ENCODE measurements around the gene RNF39. TPM values are rescaled to one million over a fixed set of nuclear protein-coding genes. Genes with fewer than 3 reads are reported as not detected.
"Not testable (repeated sequence)": the region's sequence is repeated elsewhere in the genome, so short reads cannot be mapped to it uniquely, and the experiment has no call there.

The RNF39 gene
- total and polyA plus RNA-seq, 4 donors: 1.0 to 2.3 (median 1.3) TPM; not detected in 1

DNA sequence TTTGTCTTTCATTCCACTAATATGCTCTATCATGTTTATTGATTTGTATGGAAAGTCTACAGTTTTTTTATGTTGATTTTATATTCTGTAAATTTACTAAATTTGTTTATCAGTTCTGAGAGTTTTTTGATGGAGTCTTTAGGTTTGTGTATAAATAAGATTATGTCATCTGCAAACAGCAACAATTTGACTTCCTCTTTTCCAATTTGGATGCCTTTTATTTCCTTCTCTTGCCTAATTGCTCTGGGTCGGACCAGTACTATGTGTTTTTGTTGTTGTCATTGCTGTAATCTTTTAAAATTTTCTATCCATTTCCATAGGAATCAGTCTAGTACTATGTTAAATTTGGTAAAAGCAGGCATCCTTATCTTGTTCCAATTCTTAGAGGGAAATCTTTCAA, 46.0 kb downstream of the RNF39 start:
- Histone ChIP-seq H3K9me3 (ENCODE audit: control insufficient read depth in 4 of 4, insufficient read depth in 3 of 4, low read length in 3 of 4) (no peaks in the 10 kb centered on the region), H3K4me3 (no peak overlapping the region), H3K27me3 (ENCODE audit: control insufficient read depth in 3 of 3, insufficient read depth in 3 of 3, low read length in 2 of 3) (no peaks in the 10 kb centered on the region), H3K36me3 (ENCODE audit: control insufficient read depth in 4 of 4, insufficient read depth in 4 of 4, low read length in 4 of 4) (peaks cover 0 to 5% (median under 1%) of the 10 kb centered on the region in 4 donors), H3K27ac (ENCODE audit: low read depth in 1 of 2, low read length in 1 of 2) (no peak overlapping the region), H3K4me1 (ENCODE audit: control insufficient read depth in 5 of 5, insufficient read depth in 5 of 5, low read length in 5 of 5) (no peaks in the 10 kb centered on the region), H3K9ac (ENCODE audit: insufficient read depth in 1 of 2, low read length in 2 of 2) (no peak overlapping the region)
- DNase-seq (no peak), ATAC-seq (ENCODE audit: insufficient read depth, low FRiP score) (no peak)
- TF ChIP-seq CTCF (IDR thresholded peaks at IDR 0.05; ENCODE audit: control extremely low read depth, extremely low read depth): no peak
- 52 to 75% methylated on average over 1 of the region's 1 CpG for WGBS, 2 donors

- H3K36me3 ChIP-seq (ENCODE audit: control insufficient read depth in 4 of 4, insufficient read depth in 4 of 4, low read length in 4 of 4): peaks cover 0 to 3% (median 0%) of the 10 kb centered on the region in 4 donors
- H3K9me3 ChIP-seq (ENCODE audit: control insufficient read depth in 4 of 4, insufficient read depth in 3 of 4, low read length in 3 of 4): peaks cover 0 to 1% (median 0%) of the 10 kb centered on the region in 4 donors
- TF ChIP-seq CTCF (IDR thresholded peaks at IDR 0.05; ENCODE audit: control extremely low read depth, extremely low read depth): no peak
- H3K9ac ChIP-seq (ENCODE audit: insufficient read depth in 1 of 2, low read length in 2 of 2): no peak overlapping the region
- ATAC-seq (ENCODE audit: insufficient read depth, low FRiP score): no peak
- no peak overlapping the region for H3K4me3 ChIP-seq
- H3K27ac ChIP-seq (ENCODE audit: low read depth in 1 of 2, low read length in 1 of 2): no peak overlapping the region
- DNase-seq: no peak
- WGBS, 2 donors: 95 to 100% methylated on average over 1 of the region's 1 CpG
- H3K4me1 ChIP-seq (ENCODE audit: control insufficient read depth in 5 of 5, insufficient read depth in 5 of 5, low read length in 5 of 5): no peaks in the 10 kb centered on the region
- no peaks in the 10 kb centered on the region for H3K27me3 ChIP-seq (ENCODE audit: control insufficient read depth in 3 of 3, insufficient read depth in 3 of 3, low read length in 2 of 3)
Measured at GRCh38 chr6:30025186-30025585, 50.4 kb downstream of the RNF39 start.

GRCh38 chr6:30022712-30023111, 52.9 kb downstream of the RNF39 start:
- not testable (repeated sequence) for H3K4me3 ChIP-seq; DNase-seq; H3K9me3 ChIP-seq (ENCODE audit: control insufficient read depth in 4 of 4, insufficient read depth in 3 of 4, low read length in 3 of 4); H3K27me3 ChIP-seq (ENCODE audit: control insufficient read depth in 3 of 3, insufficient read depth in 3 of 3, low read length in 2 of 3); H3K9ac ChIP-seq (ENCODE audit: insufficient read depth in 1 of 2, low read length in 2 of 2); H3K36me3 ChIP-seq (ENCODE audit: control insufficient read depth in 4 of 4, insufficient read depth in 4 of 4, low read length in 4 of 4); ATAC-seq (ENCODE audit: insufficient read depth, low FRiP score); H3K4me1 ChIP-seq (ENCODE audit: control insufficient read depth in 5 of 5, insufficient read depth in 5 of 5, low read length in 5 of 5); H3K27ac ChIP-seq (ENCODE audit: low read depth in 1 of 2, low read length in 1 of 2)

DNA sequence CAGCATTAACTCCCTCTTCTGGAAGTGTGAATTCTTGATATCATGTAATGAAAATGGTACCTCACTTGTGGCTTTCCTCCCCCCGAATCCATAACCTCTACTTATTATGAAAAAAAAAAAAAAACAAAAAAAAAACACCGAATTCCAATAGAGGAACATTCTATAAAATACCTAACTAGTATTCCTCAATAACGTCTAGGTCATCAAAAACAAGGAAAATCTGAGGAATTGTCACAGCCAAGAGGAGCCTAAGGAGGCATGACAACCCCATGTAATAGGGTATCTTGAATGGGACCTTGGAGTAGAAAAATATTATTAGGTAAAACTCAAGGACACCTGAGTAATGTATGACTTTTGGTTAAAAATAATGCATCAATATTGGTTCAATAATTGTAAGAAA, 53.4 kb downstream of the RNF39 start:
- Histone ChIP-seq H3K27me3 (ENCODE audit: control insufficient read depth in 3 of 3, insufficient read depth in 3 of 3, low read length in 2 of 3) (no peaks in the 10 kb centered on the region), H3K27ac (ENCODE audit: low read depth in 1 of 2, low read length in 1 of 2) (no peak overlapping the region), H3K4me1 (ENCODE audit: control insufficient read depth in 5 of 5, insufficient read depth in 5 of 5, low read length in 5 of 5) (no peaks in the 10 kb centered on the region), H3K9me3 (ENCODE audit: control insufficient read depth in 4 of 4, insufficient read depth in 3 of 4, low read length in 3 of 4) (peaks cover 0 to 2% (median 0%) of the 10 kb centered on the region in 4 donors), H3K36me3 (ENCODE audit: control insufficient read depth in 4 of 4, insufficient read depth in 4 of 4, low read length in 4 of 4) (peaks cover 0 to 7% (median 1%) of the 10 kb centered on the region in 4 donors), H3K4me3 (no peak overlapping the region), H3K9ac (ENCODE audit: insufficient read depth in 1 of 2, low read length in 2 of 2) (no peak overlapping the region)
- TF ChIP-seq CTCF (IDR thresholded peaks at IDR 0.05; ENCODE audit: control extremely low read depth, extremely low read depth): no peak
- ATAC-seq (ENCODE audit: insufficient read depth, low FRiP score) (no peak), DNase-seq (no peak)
- 94 to 97% methylated on average over 3 of the region's 3 CpGs for WGBS, 2 donors

All from lung (tissue), 12 donors.